Fibroblast of mammary gland (primary cell): ENCODE measurements around the gene ZBED4.

ENCODE experiments used
- DNase-seq: peaks from one replicate; pipeline ENCODE4 v3.0.0-alpha.2; 2010; ENCODE audit warnings: low read depth
- H3K4me3 ChIP-seq: 2 replicates; pipeline ENCODE4 v1.5.1; 2011; ENCODE audit warnings: low read depth, mild to moderate bottlenecking, low read length, moderate library complexity; ENCODE audit not compliant: control insufficient read depth
- CTCF ChIP-seq: conservative IDR thresholded peaks from 2 replicates; pipeline ENCODE4 v1.5.1; 2011; ENCODE audit warnings: low read depth, low read length, inconsistent platforms; ENCODE audit not compliant: control insufficient read depth, insufficient read depth

ZBED4 gene, protein sequence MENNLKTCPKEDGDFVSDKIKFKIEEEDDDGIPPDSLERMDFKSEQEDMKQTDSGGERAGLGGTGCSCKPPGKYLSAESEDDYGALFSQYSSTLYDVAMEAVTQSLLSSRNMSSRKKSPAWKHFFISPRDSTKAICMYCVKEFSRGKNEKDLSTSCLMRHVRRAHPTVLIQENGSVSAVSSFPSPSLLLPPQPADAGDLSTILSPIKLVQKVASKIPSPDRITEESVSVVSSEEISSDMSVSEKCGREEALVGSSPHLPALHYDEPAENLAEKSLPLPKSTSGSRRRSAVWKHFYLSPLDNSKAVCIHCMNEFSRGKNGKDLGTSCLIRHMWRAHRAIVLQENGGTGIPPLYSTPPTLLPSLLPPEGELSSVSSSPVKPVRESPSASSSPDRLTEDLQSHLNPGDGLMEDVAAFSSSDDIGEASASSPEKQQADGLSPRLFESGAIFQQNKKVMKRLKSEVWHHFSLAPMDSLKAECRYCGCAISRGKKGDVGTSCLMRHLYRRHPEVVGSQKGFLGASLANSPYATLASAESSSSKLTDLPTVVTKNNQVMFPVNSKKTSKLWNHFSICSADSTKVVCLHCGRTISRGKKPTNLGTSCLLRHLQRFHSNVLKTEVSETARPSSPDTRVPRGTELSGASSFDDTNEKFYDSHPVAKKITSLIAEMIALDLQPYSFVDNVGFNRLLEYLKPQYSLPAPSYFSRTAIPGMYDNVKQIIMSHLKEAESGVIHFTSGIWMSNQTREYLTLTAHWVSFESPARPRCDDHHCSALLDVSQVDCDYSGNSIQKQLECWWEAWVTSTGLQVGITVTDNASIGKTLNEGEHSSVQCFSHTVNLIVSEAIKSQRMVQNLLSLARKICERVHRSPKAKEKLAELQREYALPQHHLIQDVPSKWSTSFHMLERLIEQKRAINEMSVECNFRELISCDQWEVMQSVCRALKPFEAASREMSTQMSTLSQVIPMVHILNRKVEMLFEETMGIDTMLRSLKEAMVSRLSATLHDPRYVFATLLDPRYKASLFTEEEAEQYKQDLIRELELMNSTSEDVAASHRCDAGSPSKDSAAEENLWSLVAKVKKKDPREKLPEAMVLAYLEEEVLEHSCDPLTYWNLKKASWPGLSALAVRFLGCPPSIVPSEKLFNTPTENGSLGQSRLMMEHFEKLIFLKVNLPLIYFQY

GRCh38 chr22:49852898-49853894 lies at the start of gene ZBED4:
Gene ZBED4, plus strand, starts transcription at chr22:49853844. Its CDS starts 29,819 bp downstream, at chr22:49883663.
- H3K4me3 ChIP-seq, result peak within 1 kb of the TSS; percentile 68
- DNase-seq, result peak; percentile 94
- TF ChIP-seq CTCF, result no peak

- H3K4me3 ChIP-seq, result no peak overlapping the region
- TF ChIP-seq CTCF, result no peak
- DNase-seq, result no peak
Measured at GRCh38 chr22:49807129-49807528, 46.5 kb upstream of the ZBED4 start.

GRCh38 chr22:49807780-49808708 lies 45.6 kb upstream of the ZBED4 start:
- no peak for DNase-seq
- no peak for TF ChIP-seq CTCF
- no peak overlapping the region for H3K4me3 ChIP-seq

DNA sequence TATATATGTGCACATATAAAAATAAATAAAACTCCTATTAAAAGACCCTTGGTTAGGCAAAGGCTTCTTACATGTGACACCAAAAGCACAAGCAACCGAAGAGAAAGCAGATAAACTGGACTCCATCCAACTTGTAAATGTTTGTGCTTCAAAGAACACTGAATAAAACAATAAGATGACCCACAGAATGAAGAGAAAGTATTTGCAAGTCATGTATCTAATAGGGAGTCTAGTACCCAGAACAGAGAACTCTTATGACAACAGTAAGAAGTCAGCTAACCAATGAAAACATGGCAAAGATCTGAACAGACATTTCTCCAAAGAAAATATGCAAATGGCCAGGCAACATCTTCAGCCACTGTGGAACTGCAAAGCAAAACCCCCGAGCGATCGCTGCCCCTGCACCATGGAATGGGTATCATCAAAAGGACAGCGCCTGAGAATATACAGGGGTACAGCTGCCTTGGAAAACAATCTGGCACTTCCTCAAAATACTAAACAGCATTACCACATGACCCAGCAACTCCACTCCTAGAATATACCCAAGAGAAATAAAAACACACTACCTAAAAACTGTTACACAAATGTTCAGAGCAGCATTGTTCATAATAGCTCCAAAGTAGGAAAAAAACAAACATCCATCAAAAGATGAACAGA lies 43.2 kb upstream of the ZBED4 start:
- TF ChIP-seq CTCF, result no peak
- H3K4me3 ChIP-seq, result no peak overlapping the region
- no peak for DNase-seq

DNA sequence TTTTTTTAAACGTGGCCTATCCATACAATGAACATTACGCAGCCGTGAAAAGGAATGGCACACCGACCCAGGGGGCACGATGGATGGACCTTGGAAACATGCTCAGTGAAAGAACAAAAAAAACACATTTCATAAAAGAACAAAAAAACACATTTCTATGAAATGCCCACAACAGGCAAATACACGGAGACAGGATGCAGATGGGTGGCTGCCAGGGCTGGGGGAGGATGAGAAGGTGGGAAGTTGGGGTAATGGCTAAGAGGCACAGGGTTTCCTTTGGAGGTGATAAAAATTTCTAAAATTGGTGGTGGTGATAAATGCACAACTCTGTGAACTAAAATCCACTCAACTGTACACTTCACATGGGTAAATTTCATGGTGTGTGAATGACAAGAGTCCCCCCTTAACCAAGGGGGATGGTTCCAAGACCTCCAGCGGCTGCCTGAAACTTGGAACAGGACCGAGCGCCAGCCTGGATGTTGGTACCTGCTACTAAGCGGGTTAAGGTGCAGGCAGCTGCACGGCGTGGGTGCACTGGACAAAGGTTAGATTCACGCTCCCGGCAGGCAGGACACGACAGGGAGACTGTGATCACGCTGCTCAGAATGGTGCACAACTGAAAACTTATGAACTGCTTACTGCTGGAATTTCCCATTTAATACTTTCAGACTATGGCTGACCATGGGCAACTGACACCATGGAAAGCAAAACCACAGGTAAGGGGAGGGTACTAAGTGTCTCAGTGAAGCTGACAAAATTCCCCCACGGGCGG lies 42.4 kb upstream of the ZBED4 start:
- DNase-seq, result no peak
- H3K4me3 ChIP-seq, result no peak overlapping the region
- TF ChIP-seq CTCF, result no peak
